HPDE6-E6E7 (cell line): Measurements from ENCODE around the gene RANBP17.
"Not testable (repeated sequence)": the region's sequence is repeated elsewhere in the genome, so short reads cannot be mapped to it uniquely, and the experiment has no call there.

Experiments used
- DNase-seq: peaks from one replicate; pipeline ENCODE4 v3.0.0; 2011; ENCODE audit warnings: missing footprints; ENCODE audit errors: extremely low spot score

Gene RANBP17

DNA sequence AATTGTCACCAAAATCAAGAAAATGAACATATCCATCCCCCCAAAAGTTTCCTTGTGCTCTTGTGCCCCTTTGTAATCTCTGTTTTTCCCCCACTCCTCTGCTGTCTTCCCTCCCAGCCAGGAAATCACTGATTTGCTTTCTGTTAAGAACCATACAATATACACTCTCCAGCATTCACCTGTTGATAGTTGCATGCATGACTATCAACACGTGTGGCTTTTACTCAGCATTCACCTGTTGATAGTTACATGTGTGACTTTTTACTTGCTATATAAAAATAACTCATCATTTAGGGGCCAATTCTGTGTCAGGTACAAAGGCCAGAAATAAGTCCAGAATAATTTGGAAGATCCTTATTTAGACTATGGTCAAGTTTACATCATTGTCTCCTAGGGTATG lies 6.0 kb downstream of the RANBP17 start:
- no peak for DNase-seq

DNA sequence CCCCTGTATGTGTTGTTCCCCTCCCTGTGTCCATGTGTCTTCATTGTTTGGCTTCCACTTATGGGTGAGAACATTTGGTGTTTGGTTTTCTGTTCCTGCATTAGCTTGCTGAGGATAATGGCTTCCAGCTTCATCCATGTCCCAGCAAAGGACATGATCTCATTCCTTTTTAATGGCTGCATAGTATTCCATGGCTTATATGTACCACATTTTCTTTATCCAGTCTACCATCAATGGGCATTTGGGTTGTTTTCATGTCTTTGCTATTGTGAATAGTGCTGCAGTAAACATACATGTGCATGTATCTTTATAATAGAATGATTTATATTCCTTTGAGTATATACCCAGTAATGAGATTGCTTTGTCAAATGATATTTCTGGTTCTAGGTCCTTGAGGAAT lies 8.6 kb downstream of the RANBP17 start:
- not testable (repeated sequence) for DNase-seq

DNA sequence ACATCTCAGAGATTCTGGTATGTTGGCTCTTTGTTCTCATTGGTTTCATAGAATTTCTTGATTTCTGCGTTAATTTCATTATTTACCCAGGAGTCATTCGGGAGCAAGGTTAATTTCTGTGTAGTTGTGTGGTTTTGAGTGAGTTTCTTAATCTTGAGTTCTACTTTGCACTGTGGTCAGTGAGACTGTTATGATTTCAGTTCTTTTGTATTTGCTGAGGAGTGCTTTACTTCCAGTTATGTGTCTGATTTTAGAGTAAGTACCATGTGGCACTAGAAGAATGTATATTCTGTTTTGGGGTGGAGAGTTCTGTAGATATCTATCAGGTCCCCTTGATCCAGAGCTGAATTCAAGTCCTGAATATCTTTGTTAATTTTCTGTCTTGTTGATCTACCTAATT lies 12.2 kb downstream of the RANBP17 start:
- no peak for DNase-seq

DNA sequence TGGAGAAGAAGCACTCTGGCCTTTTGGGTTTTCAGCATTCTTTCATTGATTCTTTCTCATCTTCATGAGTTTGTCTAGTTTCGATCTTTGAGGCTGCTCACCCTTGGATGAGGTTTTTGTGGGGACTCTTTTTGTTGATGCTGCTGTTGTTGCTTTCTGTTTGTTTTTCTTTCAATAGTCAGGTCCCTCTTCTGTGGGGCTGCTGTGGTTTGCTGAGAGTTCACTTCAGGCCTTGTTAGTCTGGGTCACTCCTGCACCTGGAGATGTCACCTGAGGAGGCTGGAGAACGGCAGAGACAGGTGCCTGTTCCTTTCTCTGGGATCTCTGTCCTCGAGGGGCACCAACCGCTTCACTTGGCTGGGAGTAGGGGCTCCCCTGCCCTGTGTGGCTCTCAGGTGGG lies 14.0 kb downstream of the RANBP17 start:
- DNase-seq: no peak

DNA sequence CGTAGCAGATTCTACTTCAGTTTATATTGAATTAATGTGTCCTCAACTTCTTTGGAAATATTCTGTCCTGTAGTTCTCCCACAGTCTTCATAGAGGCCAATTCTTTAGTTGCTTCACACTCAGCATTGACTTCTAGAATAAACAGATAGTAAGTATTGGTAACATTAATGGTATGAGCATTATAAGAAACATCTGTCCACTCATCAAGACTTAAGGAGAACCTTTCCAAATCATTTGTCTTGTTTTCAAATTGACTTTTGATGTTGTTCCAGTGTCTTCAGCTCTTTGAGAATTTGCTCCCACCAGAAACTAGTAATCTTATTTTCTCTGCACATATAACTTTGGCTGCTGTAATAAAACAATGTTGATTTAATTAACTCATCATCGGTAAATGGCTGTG lies 18.3 kb downstream of the RANBP17 start:
- no peak for DNase-seq

DNA sequence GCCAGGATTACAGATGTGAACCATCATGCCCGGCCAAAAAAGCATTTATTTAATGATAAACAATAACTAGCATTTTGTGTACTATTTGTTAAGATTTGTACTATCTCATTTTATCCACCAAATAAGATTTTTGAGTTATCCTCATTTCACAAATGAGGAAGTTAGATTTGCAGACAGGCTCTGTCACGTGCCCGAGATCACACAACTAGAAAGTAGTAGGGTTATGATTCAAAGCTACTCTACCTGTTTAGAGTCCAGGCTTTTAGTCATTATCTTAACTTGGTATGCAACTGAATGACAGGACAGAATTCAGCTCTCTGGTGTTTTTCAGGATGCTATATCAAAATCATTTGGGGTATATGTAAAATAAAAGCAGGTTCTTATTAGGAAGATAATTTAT lies 20.5 kb downstream of the RANBP17 start:
- no peak for DNase-seq

DNA sequence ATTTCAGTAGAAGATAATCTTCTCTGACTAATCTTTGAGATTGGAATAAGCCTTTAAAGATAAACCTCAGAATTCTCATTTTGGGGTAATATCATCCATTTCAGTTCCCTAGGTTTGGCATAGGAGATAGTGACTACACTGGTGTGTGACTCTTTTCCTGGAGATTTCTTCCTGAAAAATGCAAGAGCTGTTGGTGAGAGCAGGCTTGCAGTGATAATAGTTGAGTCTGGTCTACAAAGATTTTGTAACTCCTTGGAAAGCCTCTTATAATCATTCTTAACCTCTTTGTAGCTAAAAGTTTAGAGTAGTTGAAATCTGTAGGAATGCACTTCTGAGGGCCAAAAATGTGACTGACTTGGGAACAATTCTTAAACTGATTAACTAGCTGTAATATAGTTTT lies 23.4 kb downstream of the RANBP17 start:
- DNase-seq: no peak

DNA sequence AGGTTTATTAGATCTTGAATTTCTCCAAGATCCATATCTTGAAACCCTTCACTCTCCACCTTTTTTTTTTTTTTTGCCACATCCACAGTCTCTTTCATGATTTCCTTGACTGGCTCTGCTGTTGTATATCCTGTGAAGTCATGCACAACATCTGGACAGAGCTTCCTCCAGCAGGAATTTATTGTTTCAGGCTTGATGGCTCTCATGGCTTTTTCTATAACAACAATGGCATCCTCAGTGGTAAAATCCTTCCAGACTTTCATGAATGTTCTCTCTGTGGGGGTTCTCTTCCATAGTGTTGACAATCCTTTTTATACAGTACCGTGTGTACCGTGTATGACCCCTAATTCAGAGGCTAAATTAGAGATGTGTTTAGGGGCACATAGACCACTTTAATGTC lies 24.0 kb downstream of the RANBP17 start:
- DNase-seq: no peak

DNA sequence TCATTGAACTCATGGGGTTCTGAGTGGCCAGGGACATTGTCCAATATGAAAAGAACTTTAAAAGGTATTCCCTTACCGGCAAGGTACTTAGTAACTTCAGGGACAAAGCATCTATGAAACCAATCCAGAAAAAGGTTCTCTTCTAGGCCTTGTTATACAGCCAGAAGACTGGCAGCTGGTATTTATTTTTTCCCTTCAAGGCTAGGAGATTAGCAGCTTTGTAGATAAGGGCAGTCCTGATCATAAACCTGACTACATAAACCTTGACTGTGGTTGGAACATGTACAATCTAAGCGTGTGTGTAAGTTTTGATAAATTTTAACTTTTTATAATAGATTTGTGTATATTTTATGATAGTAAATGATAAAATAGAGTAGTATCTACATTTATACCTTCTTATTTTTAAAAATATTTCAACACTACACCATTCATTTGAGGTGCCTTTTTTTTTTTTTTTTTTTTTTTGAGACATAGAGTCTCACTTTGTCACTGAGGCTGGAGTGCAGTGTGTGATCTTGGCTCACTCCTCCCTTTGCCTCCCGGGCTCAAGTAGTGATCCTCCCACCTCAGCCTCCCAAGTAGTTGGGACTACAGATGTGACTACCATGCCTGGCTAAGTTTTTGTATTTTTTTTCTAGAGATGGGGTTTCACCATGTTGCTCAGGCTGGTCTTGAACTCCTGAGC lies 24.5 kb downstream of the RANBP17 start:
- no peak for DNase-seq

DNA sequence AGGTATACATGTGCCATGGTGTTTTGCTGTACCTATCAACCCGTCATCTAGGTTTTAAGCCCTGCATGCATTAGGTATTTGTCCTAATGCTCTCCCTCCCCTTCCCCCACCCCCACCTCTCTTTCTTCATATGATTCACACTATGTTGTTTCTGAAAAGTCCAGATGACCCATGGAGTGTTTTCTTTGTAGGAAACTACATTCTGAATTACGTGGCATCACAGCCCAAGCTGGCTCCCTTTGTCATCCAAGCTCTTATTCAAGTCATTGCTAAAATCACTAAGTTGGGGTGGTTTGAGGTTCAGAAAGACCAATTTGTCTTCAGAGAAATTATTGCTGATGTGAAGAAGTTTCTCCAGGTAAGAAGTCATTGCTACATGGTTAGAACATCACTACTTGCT lies 30.4 kb downstream of the RANBP17 start:
- peak; percentile 19 for DNase-seq

DNA sequence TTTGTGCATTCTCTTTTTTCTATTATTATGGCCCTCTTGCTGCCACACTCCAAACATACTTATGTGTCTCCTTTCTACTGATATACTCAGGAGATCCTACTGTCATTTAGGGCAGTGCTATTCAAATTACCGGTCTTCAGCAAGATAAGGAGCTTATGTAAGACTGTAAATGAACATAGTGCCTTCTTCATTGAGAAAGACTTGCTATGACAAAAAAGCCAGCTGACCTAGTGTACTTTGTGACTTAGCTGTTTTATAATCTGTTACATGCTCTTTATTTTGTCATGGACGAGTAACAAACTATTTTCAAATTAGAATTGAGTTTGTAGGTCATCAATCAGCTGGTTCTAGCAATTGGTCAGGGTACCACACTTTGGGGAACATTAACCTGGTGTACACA lies 32.8 kb downstream of the RANBP17 start:
- DNase-seq: no peak

DNA sequence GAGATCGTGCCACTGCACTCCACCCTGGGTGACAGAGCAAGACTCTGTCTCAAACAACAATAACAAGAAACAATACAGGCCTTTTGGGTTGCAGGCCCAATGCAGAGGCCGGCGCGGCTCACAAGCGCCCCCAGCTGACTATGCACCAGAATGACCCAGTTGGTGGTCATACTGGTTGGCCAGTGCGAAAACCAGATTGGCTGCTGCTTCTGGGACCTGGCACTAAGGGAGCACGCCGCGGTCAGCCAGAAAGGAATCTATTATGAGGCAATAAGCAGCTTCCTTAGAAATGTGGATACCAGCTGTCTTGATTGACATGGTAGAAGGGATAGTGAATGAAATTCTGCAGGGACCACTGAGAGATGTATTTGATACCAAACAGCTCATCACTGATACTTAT lies 35.0 kb downstream of the RANBP17 start:
- DNase-seq: no peak

DNA sequence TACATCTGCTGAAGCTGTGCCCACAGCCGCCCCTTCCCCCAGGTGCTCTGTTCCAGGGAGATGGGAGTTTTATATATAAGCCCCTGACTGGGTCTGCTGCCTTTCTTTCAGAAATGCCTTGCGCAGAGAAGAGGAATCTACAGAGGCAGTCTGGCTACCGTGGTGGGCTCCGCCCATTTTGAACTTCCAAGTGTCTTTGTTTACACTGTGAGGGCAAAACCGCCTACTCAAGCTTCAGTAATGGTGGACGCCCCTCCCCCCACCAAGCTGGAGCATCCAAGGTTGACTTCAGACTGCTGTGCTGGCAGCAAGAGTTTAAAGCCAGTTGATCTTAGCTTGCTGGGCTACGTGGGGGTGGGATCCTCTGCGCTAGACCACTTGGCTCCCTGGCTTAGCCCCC lies 41.3 kb downstream of the RANBP17 start:
- DNase-seq: no peak

DNA sequence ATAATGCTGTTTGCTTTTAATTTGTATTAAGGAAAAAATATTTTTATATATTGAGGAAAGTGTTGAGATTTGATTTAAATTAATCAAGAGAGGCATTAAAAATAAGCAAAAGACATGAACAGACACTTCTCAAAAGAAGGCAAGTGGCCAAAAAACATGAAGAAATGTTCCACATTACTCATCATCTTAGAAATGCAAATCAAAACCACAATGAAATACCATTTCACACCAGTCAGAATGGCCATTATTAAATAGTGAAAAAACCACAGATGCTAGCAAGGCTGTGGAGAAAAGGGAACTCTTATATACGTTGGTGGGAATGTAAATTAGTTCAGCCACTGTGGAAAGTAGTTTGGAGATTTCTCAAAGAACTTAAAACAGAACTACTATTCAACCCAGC lies 45.9 kb downstream of the RANBP17 start:
- no peak for DNase-seq

DNA sequence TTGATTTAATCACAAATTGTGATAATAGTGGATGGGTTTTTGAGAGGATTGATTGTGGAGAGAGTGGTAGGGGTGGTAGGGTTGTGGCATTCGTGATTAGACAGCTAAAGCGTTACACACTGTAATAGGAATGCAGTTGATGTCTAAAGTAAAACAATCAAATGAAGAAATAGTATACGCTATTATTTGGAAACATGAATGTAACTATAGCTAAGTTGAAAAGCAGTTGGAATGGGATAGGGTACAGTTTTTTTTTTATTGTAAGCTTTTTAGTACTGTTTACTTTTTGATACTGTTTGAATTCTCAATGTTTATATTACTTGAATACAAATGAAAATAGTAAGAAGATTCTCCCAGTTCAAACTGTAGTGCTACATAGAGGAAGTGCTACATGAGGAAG lies 51.8 kb downstream of the RANBP17 start:
- DNase-seq: no peak

DNA sequence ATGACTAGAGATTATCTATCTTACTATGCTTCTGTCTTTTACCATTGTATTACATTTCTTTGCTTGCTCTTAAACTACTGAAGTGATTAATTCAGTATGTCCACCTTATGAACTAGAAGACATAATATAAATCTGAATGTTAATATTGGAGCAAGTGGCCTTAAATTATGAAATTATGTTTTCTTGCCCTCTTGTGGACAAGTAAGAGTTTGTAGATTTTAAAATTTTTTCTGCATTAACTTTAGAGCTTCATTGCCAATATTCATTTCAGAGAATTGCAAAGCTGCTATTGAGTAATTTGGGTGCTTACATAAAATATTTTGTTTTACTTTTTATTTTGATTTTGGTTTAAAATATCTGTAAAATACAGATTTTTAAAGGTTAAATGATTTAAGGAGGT lies 55.3 kb downstream of the RANBP17 start:
- DNase-seq: no peak

DNA sequence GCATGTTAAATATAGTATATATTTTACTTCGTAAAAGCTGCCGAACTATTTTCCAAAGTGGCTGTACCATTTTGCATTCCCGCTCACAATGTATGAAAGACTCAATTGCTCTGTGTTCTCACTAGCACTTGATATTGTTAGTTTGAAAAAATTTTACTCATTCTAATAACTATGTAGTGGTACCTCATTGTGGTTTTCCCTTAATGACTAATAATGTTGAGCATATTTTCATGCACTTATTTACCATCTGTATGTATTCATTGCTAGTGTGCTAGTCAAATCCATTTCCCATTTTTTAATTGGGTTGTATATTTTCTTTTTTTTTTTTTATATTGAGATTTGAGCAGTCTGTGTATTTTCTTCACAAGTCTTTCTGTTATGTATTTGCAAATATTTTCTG lies 58.4 kb downstream of the RANBP17 start:
- no peak for DNase-seq

DNA sequence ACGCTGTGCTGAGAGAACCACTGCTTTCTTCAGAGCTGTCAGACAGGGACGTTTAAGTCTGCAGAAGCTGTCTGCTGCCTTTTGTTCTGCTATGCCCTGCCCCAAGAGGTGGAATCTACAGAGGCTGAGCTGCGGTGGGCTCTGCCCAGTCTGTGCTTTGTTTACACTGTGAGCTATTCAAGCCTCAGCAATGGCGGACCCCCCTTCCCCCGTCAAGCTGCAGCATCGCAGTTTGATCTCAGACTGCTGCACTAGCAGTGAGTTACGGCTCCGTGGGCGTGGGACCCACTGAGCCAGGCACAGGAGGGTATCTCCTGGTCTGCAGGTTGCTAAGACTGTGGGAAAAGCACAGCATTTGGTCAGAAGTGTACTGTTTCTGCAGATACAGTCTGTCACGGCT lies 60.5 kb downstream of the RANBP17 start:
- DNase-seq: not testable (repeated sequence)

DNA sequence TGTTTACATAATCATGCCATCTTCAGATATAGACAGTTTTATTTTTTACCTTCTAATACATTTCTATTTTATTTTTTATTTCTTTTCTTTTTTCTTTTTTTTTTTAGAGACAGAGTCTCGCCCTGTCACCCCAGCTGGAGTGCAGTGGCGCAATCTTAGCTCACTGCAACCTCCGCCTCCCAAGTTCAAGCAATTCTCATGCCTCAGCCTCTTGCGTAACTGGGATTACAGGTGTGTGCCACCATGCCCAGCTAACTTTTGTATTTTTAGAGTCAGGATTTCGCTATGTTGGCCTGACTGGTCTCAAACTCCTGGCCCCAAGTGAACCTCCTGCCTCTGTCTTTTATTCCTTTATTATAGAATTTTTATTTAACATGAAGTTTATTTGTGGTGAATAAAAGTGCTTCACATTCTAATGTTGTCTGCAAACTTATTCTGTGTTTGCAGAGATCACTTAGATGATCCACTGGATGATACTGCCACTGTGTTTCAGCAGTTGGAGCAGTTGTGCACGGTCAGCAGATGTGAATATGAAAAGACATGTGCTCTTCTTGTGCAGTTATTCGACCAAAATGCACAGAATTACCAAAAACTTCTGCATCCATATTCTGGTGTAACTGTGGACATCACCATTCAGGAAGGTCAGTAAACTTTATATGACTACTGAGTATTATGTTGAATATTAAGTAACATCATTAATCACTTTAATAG lies 62.2 kb downstream of the RANBP17 start:
- DNase-seq: no peak

DNA sequence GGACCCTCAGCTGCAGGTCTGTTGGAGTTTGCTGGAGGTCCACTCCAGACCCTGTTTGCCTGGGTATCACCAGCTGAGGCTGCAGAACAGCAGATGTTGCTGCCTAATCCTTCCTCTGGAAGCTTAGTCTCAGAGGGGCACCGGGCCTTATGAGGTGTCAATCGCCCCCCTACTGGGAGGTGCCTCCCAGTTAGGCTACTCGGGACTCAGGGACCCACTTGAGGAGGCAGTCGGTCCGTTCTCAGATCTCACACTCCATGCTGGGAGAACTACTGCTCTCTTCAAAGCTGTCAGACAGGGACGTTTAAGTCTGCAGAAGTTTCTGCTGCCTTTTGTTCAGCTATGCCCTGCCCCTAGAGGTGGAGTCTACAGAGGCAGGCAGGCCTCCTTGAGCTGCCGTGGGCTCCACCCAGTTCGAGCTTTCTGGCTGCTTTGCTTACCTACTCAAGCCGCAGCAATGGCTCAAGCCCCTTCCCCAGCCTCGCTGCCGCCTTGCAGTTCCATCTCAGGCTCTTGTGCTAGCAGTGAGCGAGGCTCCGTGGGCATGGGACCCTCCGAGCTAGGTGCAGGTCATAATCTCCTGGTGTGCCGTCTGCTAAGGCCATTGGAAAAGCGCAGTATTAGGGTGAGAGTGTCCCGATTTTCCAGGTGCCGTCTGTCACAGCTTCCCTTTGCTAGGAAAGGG lies 73.9 kb downstream of the RANBP17 start:
- not testable (repeated sequence) for DNase-seq

DNA sequence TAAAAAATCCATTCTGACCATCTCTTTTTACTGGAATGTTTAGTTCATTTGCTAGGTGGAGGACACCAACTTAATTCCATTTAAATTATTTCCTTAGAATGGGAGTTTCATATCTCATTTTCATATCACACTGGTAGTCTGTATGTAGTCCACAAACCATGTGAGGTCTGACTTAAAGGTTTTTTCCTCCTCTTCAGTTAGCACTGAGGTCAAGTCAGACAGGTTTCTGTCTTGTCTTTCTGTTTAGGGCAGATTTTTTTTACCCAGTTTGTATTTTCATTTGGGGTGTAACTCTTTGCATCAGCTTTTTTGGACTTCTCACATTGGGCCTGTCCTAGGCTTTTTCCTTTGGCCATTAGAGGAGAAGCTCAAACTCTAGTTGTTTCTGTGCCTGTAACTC lies 75.3 kb downstream of the RANBP17 start:
- no peak for DNase-seq

DNA sequence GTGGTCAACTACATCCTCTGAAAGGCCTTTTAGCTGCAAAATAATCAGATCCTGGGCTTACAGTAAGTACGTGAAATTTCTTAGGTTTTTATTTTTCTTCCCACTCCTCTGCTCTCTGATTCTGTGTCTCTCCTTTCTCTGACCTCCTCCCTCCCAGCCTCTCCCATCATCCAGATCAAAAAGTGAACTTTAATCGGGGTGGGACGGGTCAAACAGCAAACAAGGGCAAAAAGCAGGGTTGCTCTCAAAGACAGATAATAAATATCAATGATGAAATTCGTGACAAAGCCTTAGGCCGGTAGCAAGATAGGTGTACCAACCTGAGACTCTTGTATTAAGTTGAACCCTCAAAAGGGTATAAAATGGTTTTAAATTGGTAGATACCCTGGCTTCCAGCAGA lies 76.1 kb downstream of the RANBP17 start:
- DNase-seq: no peak

DNA sequence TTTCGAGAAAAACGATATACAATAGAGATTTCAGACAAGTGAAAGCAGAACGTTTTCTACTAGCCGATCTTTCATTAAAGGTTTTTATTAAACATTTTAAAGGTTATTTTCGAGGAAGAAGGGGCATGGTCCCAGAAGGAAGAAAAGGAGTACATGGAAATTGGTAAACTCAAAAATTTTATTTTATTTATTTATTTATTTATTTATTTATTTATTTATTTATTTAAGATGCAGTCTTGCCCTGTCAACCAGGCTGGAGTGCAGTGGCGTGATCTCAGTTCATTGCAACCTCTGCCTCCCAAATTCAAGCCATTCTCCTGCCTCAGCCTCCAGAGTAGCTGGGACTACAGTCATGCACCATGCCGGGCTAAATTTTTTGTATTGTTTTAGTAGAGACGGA lies 77.4 kb downstream of the RANBP17 start:
- no peak for DNase-seq
